Calu3 (cell line): Measurements from ENCODE around the gene SLC30A1. TPM values are rescaled to one million over a fixed set of nuclear protein-coding genes. Genes with fewer than 3 reads are reported as not detected.

Experiments used
- BruUV-seq: library from RNA; stranded (reverse); fragments of 400-500 nt; replicated peaks from 2 replicates; lab custom pipeline; 2021; lab: Mats Ljungman, UMichigan
- CTCF ChIA-PET: fragments of 300-600 bp; sonication (Branson Sonifier 250); formaldehyde crosslinking; loops from one replicate; lab custom pipeline; 2022; ENCODE audit warnings: antibody characterized with exemption; lab: Charles Lee
- DNase-seq: peaks from one replicate; pipeline ENCODE4 v3.0.0; 2022
- H3K27ac Mint-ChIP-seq: one replicate; pipeline ENCODE4 v1.8.0; 2022; ENCODE audit warnings: mixed read lengths; ENCODE audit not compliant: unreplicated experiment
- H3K27me3 Mint-ChIP-seq: one replicate; pipeline ENCODE4 v1.8.0; 2022; ENCODE audit warnings: mixed read lengths; ENCODE audit not compliant: unreplicated experiment
- H3K36me3 Mint-ChIP-seq: one replicate; pipeline ENCODE4 v1.8.0; 2022; ENCODE audit warnings: mild to moderate bottlenecking, moderate library complexity, mixed read lengths; ENCODE audit not compliant: insufficient read depth, unreplicated experiment
- H3K4me1 Mint-ChIP-seq: one replicate; pipeline ENCODE4 v1.8.0; 2022; ENCODE audit warnings: mild to moderate bottlenecking, low read depth, mixed read lengths; ENCODE audit not compliant: unreplicated experiment
- H3K4me3 Mint-ChIP-seq: one replicate; pipeline ENCODE4 v1.8.0; 2022; ENCODE audit warnings: mild to moderate bottlenecking, low read depth, moderate library complexity, mixed read lengths; ENCODE audit not compliant: unreplicated experiment
- H3K9me3 Mint-ChIP-seq: one replicate; pipeline ENCODE4 v1.8.0; 2022; ENCODE audit warnings: low read depth, mixed read lengths; ENCODE audit not compliant: unreplicated experiment
- CTCF ChIP-seq: fragments of 200-600 bp; IDR thresholded peaks from one replicate; pipeline ENCODE4 v1.8.0; 2022; ENCODE audit warnings: antibody characterized with exemption; ENCODE audit not compliant: unreplicated experiment
- intact Hi-C: fragments of 100-400 bp; cut with micrococcal nuclease; formaldehyde crosslinking; loops from one replicate; pipeline ENCODE4 v1.10.0; 2022; ENCODE audit not compliant: unreplicated experiment
- total RNA-seq: library from RNA; stranded (reverse); gene quantifications from 2 replicates; pipeline ENCODE4 v1.2.3, GENCODE V29; 2022

The SLC30A1 gene
- total RNA-seq, 1 experiment from 2014 or later = 15.5 TPM

GRCh38 chr1:211606914-211607753 lies 28.2 kb upstream of the SLC30A1 start:
- Mint-ChIP-seq H3K27me3 (no peaks in the 10 kb centered on the region), H3K27ac (no peak overlapping the region), H3K9me3 (no peaks in the 10 kb centered on the region), H3K36me3 (no peaks in the 10 kb centered on the region), H3K4me3 (no peak overlapping the region), H3K4me1 (peaks cover 42% of the 10 kb centered on the region)
- intact Hi-C loops = no loop called here
- no peak for TF ChIP-seq CTCF
- no TSS peak for BruUV-seq
- DNase-seq = no peak
- CTCF ChIA-PET = interaction anchor here (0.7 to 0.8 kb wide), 3 partner anchors 30 to 278 kb away, joined by 3 to 7 read pairs (median 5); no protein-coding TSS in a partner anchor

- H3K27ac Mint-ChIP-seq = no peak overlapping the region
- no peaks in the 10 kb centered on the region for H3K9me3 Mint-ChIP-seq
- DNase-seq = no peak
- CTCF ChIA-PET = no interaction called here
- H3K4me3 Mint-ChIP-seq = no peak overlapping the region
- no peaks in the 10 kb centered on the region for H3K36me3 Mint-ChIP-seq
- no TSS peak for BruUV-seq
- H3K4me1 Mint-ChIP-seq = peaks cover 44% of the 10 kb centered on the region
- no peaks in the 10 kb centered on the region for H3K27me3 Mint-ChIP-seq
- intact Hi-C loops = no loop called here
- TF ChIP-seq CTCF = no peak
These were observed 27.5 kb upstream of the SLC30A1 start for GRCh38 chr1:211606332-211606913.

GRCh38 chr1:211605603-211606331 lies 26.8 kb upstream of the SLC30A1 start:
- TF ChIP-seq CTCF = no peak
- Mint-ChIP-seq H3K9me3 (no peaks in the 10 kb centered on the region), H3K27ac (no peak overlapping the region), H3K4me1 (peaks cover 44% of the 10 kb centered on the region), H3K27me3 (no peaks in the 10 kb centered on the region), H3K36me3 (no peaks in the 10 kb centered on the region), H3K4me3 (no peak overlapping the region)
- no peak for DNase-seq
- CTCF ChIA-PET = interaction anchor here (0.5 kb wide), 1 partner anchor 36 kb away, joined by 3 read pairs; no protein-coding TSS in a partner anchor
- BruUV-seq = no TSS peak
- intact Hi-C loops = no loop called here

- Mint-ChIP-seq H3K36me3 (no peaks in the 10 kb centered on the region), H3K4me1 (peaks cover 44% of the 10 kb centered on the region), H3K27ac (no peak overlapping the region), H3K27me3 (no peaks in the 10 kb centered on the region), H3K4me3 (no peak overlapping the region), H3K9me3 (no peaks in the 10 kb centered on the region)
- TF ChIP-seq CTCF = no peak
- BruUV-seq = no TSS peak
- intact Hi-C loops = no loop called here
- CTCF ChIA-PET = no interaction called here
- DNase-seq = no peak
These were observed 26.1 kb upstream of the SLC30A1 start for GRCh38 chr1:211605034-211605433.
